Measurements from ENCODE around the gene NEURL1B. TPM values are rescaled to one million over a fixed set of nuclear protein-coding genes. Genes with fewer than 3 reads are reported as not detected.

Gene NEURL1B
- total RNA-seq, 1 donor from 2014 or later: 131 TPM

DNA sequence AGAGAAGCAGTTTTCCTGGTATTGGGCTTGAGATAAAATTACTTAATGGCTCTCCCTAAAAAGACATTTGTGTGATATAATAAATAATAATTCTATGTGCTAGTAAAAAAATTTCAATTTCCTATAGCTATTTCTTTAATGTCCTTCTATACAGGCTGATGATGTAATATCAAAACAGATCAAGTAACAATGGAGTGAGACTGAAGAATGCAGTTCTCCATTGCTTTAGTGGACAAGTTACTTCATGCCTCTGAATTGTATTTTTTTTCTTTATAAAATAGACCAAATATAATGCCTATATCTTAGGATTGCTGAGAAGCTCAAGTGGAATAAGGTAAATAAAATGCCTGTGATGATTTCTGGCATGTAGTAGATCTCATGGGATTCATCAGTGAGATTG, 35.6 kb upstream of the NEURL1B start:
- H3K27ac ChIP-seq: no peak overlapping the region
- no peak overlapping the region for H3K4me3 ChIP-seq
- TF ChIP-seq, protein P1, sequence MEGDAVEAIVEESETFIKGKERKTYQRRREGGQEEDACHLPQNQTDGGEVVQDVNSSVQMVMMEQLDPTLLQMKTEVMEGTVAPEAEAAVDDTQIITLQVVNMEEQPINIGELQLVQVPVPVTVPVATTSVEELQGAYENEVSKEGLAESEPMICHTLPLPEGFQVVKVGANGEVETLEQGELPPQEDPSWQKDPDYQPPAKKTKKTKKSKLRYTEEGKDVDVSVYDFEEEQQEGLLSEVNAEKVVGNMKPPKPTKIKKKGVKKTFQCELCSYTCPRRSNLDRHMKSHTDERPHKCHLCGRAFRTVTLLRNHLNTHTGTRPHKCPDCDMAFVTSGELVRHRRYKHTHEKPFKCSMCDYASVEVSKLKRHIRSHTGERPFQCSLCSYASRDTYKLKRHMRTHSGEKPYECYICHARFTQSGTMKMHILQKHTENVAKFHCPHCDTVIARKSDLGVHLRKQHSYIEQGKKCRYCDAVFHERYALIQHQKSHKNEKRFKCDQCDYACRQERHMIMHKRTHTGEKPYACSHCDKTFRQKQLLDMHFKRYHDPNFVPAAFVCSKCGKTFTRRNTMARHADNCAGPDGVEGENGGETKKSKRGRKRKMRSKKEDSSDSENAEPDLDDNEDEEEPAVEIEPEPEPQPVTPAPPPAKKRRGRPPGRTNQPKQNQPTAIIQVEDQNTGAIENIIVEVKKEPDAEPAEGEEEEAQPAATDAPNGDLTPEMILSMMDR (IDR thresholded peaks at IDR 0.05): no peak

DNA sequence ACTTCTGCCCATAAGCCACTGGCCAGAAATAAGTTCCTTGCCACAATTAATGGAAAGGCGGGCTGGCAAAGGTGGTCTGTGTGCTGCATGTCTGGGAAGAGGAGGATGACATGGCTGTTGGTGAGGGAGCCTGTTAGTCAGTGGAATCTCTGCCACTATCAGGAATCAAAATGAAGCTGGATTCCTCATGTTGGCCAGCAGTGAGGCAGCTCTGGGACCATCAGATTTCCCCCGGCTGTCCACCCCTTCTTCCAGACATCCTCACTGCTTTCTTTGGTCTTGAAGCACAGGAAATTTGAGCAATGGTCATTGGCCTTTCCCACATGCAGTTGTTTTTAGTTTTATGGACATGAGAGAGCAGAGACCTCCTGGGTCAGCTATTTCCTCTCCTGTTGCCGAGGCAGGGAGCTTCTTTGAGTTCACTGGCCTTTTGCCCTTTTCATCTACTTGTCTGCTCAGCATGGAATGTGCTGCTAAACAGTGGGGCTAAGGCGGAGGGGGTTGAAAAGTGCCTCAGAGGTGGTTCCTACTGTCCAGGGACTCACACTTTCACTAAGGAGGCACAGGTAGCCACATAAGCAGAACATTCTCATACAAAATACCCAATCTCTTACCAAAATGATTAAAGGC, 34.8 kb upstream of the NEURL1B start:
- intact Hi-C loops (cut with DNase I): no loop called here
- no peaks in the 10 kb centered on the region for H3K9me3 ChIP-seq
- no peak for DNase-seq (ENCODE audit: low spot score in 2 of 2)
- H3K27me3 ChIP-seq: no peaks in the 10 kb centered on the region
- H3K36me3 ChIP-seq: no peaks in the 10 kb centered on the region
- H3K27ac ChIP-seq: no peak overlapping the region
- H3K4me1 ChIP-seq: no peaks in the 10 kb centered on the region
- TF ChIP-seq, protein P1 (IDR thresholded peaks at IDR 0.05): no peak
- H3K4me3 ChIP-seq: no peak overlapping the region

More for the DNA sequence above, 35.6 kb upstream of the NEURL1B start:
- intact Hi-C loops (cut with DNase I): no loop called here
- peaks cover 0 to 3% of the 10 kb centered on the region in 2 donors for H3K4me1 ChIP-seq
- DNase-seq (ENCODE audit: low spot score in 2 of 2): no peak
- H3K9me3 ChIP-seq: no peaks in the 10 kb centered on the region
- H3K36me3 ChIP-seq: no peaks in the 10 kb centered on the region
- no peaks in the 10 kb centered on the region for H3K27me3 ChIP-seq

DNA sequence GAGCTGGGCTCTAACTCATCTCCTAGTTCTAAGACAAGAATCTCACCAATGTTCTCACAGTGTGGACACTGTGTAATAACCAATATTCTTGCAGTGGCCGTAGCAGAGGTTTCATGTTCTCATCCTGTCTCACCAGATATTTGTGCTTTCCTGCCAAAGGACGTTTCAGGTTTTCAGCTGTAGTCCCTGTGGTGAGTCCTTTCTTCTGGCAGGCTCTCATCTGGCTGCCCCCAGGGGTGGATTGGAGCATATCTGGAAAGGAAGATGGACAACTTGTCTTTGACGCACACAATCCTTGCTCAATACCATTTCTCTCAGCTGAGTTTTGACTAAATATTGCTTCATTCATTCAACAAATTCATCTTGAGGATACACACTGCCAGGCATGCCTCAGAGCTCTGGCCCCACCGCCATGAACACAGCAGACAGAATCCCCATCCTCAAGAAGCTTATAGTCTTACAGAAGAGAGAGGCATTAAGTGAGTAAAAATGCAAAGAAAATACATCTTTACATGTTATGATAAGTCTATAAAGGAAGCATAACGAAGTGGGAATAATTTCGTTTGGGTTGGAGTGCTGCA, 33.8 kb upstream of the NEURL1B start:
- Histone ChIP-seq H3K9me3 (no peaks in the 10 kb centered on the region), H3K27me3 (no peaks in the 10 kb centered on the region), H3K27ac (no peak overlapping the region), H3K4me1 (no peaks in the 10 kb centered on the region), H3K36me3 (no peaks in the 10 kb centered on the region), H3K4me3 (no peak overlapping the region)
- DNase-seq (ENCODE audit: low spot score in 2 of 2): no peak
- TF ChIP-seq, protein P1 (IDR thresholded peaks at IDR 0.05): no peak
- intact Hi-C loops (cut with DNase I): no loop called here

DNA sequence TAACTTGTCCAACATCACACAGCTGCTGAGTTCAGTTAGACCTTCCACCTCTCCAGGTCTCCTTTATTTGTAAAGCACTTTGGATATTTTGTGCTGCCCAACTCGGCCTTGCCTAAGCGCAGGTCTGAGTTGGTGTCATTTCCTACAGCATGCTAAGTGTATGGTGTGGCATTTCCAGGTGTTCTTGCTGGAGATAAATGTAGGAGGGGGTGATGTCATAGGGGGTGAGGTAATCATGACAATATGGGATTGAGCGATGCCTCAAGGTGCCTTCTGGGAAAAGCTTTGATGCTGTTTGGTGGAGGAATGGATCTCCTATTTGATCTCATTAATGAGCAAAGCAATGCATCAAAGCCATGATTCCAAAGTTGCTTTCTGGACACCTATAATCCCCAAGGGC, 32.3 kb upstream of the NEURL1B start:
- no peak for DNase-seq (ENCODE audit: low spot score in 2 of 2)
- H3K9me3 ChIP-seq: peaks cover 0 to 3% of the 10 kb centered on the region in 2 donors
- TF ChIP-seq, protein P1 (IDR thresholded peaks at IDR 0.05): no peak

DNA sequence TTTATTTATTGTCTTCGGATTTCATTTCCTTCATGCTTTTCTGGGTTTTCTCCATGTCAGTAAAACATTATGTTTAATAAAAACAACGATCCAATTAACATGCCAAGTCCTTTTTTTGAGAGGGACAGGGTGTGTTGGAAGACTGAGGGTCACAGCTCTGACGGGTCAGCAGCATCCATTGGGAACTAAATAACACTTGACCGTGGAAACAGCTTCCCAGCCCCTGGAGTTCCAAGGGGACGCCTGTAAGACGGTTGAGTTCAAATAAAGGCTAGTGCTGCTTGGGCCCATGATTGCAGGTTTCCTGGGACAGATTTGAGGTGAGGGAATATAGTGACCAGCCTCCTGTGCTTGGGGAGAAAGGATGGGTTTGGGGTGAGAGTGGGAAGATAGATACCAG, 30.4 kb upstream of the NEURL1B start:
- intact Hi-C loops (cut with DNase I): no loop called here
- Histone ChIP-seq H3K9me3 (peaks cover 0 to 9% of the 10 kb centered on the region in 2 donors), H3K4me3 (no peak overlapping the region), H3K36me3 (no peaks in the 10 kb centered on the region), H3K4me1 (no peaks in the 10 kb centered on the region), H3K27me3 (no peaks in the 10 kb centered on the region), H3K27ac (no peak overlapping the region)
- TF ChIP-seq, protein P1 (IDR thresholded peaks at IDR 0.05): no peak
- DNase-seq (ENCODE audit: low spot score in 2 of 2): no peak

More for the DNA sequence above, 32.3 kb upstream of the NEURL1B start:
- Histone ChIP-seq H3K27ac (no peak overlapping the region), H3K4me1 (no peaks in the 10 kb centered on the region), H3K36me3 (no peaks in the 10 kb centered on the region), H3K4me3 (no peak overlapping the region), H3K27me3 (no peaks in the 10 kb centered on the region)
- intact Hi-C loops (cut with DNase I): no loop called here

Measured in ascending aorta (tissue), 2 donors.